D721Med (cell line): Measurements from ENCODE around the gene LRFN2.

Experiments
- DNase-seq: peaks from one replicate; pipeline ENCODE4 v3.0.0; 2011; ENCODE audit warnings: low spot score; ENCODE audit not compliant: insufficient read length
- FAIRE-seq: peaks from 2 replicates; lab custom pipeline; 2011; peaks lifted over from hg19 to GRCh38; lab: Jason Lieb, UNC
- TF ChIP-seq, protein P1 (sequence below): IDR thresholded peaks from 2 replicates; pipeline ENCODE4 v1.5.1; 2012; ENCODE audit warnings: mild to moderate bottlenecking, control low read depth; ENCODE audit not compliant: insufficient read depth; ENCODE audit errors: missing control alignments

Gene LRFN2

DNA sequence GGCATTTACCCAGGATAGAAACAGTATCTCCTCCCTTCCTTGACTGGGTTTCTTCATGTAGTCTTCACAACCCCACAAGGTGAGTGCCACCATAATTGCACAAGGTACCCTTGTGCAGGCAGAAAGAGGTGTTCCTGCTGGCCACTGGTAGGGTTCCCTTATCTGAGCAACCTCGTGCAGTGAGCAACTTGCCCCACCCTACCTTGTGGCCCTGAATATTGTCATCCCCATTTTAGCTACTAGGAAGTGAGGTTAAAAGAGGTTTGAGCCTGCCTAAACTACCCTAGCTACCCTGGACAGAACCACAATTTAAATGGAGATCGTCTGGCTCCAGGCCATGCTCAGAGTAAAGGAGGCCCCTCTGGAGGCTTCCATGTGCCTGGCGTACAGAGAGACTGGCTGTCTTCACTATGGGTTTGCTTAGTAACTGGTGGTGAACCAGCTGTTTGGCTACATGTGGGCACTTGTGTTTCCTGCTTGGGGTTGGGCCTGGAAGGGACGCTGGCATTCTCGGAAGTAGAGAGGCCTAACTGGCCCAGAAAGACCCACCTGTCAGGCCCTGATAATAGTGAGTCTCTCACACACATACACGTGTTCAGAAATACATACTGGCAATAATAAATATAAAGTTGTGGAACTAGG lies 148.8 kb downstream of the LRFN2 start:
- FAIRE-seq (no peak), DNase-seq (no peak)
- TF ChIP-seq, protein P1, sequence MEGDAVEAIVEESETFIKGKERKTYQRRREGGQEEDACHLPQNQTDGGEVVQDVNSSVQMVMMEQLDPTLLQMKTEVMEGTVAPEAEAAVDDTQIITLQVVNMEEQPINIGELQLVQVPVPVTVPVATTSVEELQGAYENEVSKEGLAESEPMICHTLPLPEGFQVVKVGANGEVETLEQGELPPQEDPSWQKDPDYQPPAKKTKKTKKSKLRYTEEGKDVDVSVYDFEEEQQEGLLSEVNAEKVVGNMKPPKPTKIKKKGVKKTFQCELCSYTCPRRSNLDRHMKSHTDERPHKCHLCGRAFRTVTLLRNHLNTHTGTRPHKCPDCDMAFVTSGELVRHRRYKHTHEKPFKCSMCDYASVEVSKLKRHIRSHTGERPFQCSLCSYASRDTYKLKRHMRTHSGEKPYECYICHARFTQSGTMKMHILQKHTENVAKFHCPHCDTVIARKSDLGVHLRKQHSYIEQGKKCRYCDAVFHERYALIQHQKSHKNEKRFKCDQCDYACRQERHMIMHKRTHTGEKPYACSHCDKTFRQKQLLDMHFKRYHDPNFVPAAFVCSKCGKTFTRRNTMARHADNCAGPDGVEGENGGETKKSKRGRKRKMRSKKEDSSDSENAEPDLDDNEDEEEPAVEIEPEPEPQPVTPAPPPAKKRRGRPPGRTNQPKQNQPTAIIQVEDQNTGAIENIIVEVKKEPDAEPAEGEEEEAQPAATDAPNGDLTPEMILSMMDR = no peak

DNA sequence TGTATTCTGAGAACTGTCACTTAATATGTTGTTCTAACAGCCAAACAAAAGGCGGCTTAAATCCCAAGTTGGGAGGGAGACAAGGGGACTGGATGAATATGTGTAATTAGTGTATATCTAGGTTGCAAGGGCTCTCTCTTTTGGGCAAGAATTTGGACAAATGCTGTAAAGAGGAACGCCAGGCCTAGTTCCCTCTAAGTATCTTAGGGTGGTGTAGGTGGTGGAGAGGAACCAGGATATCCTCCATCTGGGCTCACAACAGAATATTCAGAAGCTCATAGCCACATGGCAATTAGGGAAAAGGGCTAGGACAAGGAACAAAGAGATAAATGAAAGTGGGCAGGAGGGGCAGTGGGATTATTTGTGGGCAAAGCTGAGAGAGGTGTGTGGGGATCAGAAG lies 149.5 kb downstream of the LRFN2 start:
- DNase-seq (no peak), FAIRE-seq (no peak)
- TF ChIP-seq, protein P1 = no peak

DNA sequence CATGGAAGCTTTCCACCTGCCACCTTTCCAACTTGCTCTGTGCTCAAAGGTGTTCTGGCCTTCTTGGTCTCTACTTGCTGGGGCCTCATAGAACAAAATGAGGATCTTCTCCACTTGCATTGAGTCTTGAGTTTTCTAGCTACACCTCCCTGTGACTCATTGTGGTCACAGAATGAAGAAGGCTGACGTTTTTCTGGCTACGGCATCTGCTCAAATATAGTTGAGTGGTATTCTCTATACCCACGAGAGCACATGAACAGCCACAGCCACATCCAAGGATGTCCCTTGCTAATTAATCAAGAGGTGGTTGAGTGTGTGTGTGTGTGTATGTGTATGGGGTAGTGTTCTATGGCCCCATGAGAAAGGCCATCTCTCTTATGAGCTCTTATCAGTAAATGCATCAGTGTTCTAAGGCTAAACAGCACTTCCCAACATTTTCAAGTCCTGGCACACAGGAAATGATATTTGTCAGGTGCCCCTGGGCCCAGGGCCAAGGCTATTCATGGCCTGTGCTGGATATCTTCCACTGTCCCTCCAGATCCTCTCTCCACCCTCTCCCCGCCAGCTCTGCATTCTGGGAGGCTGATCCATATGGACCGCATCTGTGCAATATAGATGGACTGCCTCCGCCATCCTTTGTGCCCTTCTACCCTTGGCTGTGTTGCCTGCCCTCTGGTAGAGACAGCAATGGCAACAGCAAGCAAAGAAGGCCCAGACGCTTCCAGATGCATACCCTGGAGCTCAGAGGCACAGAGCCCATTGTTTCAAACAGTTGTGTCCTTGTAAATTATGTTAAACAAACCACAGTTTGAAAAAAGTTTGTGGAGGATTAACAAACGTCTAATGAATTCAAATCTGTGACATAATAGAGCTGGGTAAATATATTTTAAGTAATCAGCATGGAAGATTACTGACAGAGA lies 150.2 kb downstream of the LRFN2 start:
- DNase-seq (no peak), FAIRE-seq (no peak)
- TF ChIP-seq, protein P1 = no peak

DNA sequence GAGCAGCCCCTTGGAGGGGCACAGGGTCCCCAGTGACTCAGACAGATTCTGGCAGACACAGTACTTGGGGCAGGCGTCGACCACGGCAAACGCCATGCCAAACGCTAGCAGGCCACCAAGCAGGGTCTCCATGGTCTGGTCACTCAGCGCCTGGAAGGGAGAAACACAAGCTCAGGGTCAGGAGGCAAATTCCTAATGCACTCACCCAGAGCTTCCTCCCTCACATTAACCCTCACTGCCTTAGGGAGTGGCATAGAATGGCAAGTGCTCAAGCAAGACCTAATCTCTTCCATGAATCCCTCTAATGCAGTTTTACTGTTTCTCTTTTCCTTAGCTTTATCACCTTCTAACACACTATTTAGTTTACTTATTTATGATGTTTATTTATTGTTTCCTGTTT lies 154.2 kb downstream of the LRFN2 start:
- no peak for DNase-seq
- no peak for FAIRE-seq
- TF ChIP-seq, protein P1 = no peak

DNA sequence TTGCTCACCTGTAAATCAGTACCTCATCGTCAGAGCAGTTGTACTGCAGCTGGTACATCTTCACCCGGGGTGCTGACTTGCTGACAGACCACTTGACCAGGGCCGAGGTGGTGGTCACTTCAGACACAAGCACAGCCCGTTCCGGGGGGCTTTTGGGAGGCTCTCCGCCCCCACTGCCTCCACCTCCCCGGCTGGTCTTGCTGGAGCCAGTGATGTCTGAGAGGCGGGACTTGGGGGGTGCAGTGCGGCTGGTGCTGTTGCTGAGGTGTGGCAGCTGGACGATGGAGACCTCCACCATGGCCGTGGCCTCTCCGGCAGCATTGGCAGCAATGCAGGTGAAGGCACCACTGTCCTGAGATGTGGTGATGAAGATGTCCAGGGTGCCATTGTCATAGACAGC lies 155.5 kb downstream of the LRFN2 start:
- FAIRE-seq = no peak

DNA sequence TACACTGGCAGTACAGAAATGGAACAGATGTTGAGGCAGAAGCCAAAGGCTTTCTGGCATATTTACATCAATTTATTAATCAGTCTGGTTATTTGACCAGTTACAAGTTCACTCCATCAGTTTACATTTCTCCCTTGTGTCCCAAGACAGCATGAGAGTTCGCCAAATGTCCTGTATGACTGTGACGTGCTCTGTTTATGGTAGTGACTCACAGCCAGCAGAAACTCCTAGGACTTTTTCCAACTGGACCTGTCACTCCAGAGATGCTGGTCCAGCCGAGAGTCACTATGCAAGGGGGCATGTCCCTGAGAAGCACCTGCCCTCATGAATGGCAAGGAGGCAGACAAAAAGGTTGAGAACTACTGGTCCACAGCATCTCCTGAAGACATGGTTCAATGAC lies 160.0 kb downstream of the LRFN2 start:
- FAIRE-seq (no peak), DNase-seq (no peak)

More for the DNA sequence above, 155.5 kb downstream of the LRFN2 start:
- DNase-seq = no peak
- TF ChIP-seq, protein P1 = no peak

More for the DNA sequence above, 160.0 kb downstream of the LRFN2 start:
- TF ChIP-seq, protein P1 = no peak
